GM04504 (cell line): ENCODE data around the gene TOP2A.

Source experiments
- DNase-seq: peaks from one replicate; pipeline ENCODE4 v3.0.0-alpha.2; 2012; ENCODE audit warnings: low read depth

TOP2A gene

DNA sequence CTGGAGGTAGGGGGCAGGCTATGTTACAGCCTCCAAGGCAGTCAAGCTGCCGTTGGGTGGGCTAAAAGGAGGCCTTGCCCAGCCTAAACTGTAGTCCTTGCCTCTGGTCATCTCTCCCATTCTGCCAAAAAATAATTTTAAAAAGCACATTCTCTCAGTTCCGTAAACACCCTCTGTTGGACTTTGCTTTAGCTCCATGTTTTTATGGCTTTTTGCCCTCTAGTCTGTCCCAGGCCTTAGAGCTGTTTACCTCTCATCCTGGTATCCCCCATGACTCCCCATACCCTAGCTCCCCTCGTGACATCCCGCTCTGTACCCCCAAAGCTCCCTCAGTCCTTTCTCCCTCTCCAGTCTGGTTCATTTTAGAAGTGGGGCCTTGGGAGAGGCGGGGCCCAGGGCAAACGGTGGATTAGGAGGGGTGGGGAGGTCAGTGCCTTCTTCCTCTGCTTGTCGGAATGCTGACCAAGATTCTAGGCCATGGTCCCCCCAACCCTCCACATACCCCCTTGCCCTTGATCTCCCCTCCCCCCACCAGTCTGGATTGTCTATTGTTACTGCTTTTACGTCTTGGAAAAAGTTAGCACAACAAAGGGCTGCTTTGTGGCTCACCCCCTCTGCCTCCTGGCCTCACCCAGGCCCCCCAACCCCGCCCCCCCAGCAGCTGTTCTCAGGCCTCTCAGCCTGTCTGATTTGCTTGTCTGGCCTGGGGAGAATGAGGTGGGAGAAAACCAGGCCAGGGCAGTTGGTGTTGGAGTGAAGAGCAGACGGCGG lies 71.5 kb downstream of the TOP2A start:
- DNase-seq = no peak

GRCh38 chr17:40345161-40345993 lies 72.3 kb downstream of the TOP2A start:
- no peak for DNase-seq

GRCh38 chr17:40344421-40345160 lies 73.1 kb downstream of the TOP2A start:
- DNase-seq = no peak

- DNase-seq = no peak
Observed at GRCh38 chr17:40343219-40344119, 74.2 kb downstream of the TOP2A start.

GRCh38 chr17:40342504-40343218 lies 75.0 kb downstream of the TOP2A start:
- DNase-seq = no peak

- no peak for DNase-seq
Observed at GRCh38 chr17:40341808-40342503, 75.7 kb downstream of the TOP2A start.

- peak; percentile 46 for DNase-seq
Observed at GRCh38 chr17:40340880-40341807, 76.6 kb downstream of the TOP2A start.

GRCh38 chr17:40340327-40340726 lies 77.4 kb downstream of the TOP2A start:
- DNase-seq = no peak

GRCh38 chr17:40338941-40339649 lies 78.6 kb downstream of the TOP2A start:
- DNase-seq = no peak
